ENCODE data around the gene AP1M1. TPM values are rescaled to one million over a fixed set of nuclear protein-coding genes. Genes with fewer than 3 reads are reported as not detected.

AP1M1 gene
- total RNA-seq, 4 donors from 2014 or later: 21.2 to 80.9 (median 32.7) TPM

- intact Hi-C loops (cut with DNase I; ENCODE audit: low total_unique reads): no loop called here
- DNase-seq: no peak
Observed at GRCh38 chr19:16155128-16155527, 42.6 kb upstream of the AP1M1 start.

GRCh38 chr19:16156904-16157303, 40.8 kb upstream of the AP1M1 start:
- no peaks in the 10 kb centered on the region for H3K36me3 ChIP-seq
- H3K9me3 ChIP-seq: no peaks in the 10 kb centered on the region
- intact Hi-C loops (cut with DNase I; ENCODE audit: low total_unique reads): no loop called here
- no peak for DNase-seq
- no peaks in the 10 kb centered on the region for H3K4me1 ChIP-seq
- no peak overlapping the region for H3K27ac ChIP-seq
- H3K4me3 ChIP-seq: no peak overlapping the region
- TF ChIP-seq CTCF (IDR thresholded peaks at IDR 0.05): no peak
- no peak for TF ChIP-seq POLR2A (IDR thresholded peaks at IDR 0.05)
- no peaks in the 10 kb centered on the region for H3K27me3 ChIP-seq

More at GRCh38 chr19:16155128-16155527, 42.6 kb upstream of the AP1M1 start:
- Histone ChIP-seq H3K36me3 (no peaks in the 10 kb centered on the region), H3K27me3 (no peaks in the 10 kb centered on the region), H3K4me3 (no peak overlapping the region), H3K4me1 (no peaks in the 10 kb centered on the region), H3K9me3 (no peaks in the 10 kb centered on the region), H3K27ac (no peak overlapping the region)
- TF ChIP-seq CTCF (IDR thresholded peaks at IDR 0.05) (no peak), POLR2A (IDR thresholded peaks at IDR 0.05) (no peak)

GRCh38 chr19:16157601-16158000, 40.1 kb upstream of the AP1M1 start:
- Histone ChIP-seq H3K27ac (no peak overlapping the region), H3K27me3 (no peaks in the 10 kb centered on the region), H3K36me3 (no peaks in the 10 kb centered on the region), H3K4me3 (no peak overlapping the region), H3K9me3 (no peaks in the 10 kb centered on the region), H3K4me1 (no peaks in the 10 kb centered on the region)
- TF ChIP-seq POLR2A (IDR thresholded peaks at IDR 0.05): no peak
- no peak for TF ChIP-seq CTCF (IDR thresholded peaks at IDR 0.05)
- intact Hi-C loops (cut with DNase I; ENCODE audit: low total_unique reads): no loop called here
- no peak for DNase-seq

- no peaks in the 10 kb centered on the region for H3K27me3 ChIP-seq
- H3K4me1 ChIP-seq: no peaks in the 10 kb centered on the region
- H3K27ac ChIP-seq: no peak overlapping the region
- DNase-seq: no peak
- H3K4me3 ChIP-seq: no peak overlapping the region
- intact Hi-C loops (cut with DNase I; ENCODE audit: low total_unique reads): no loop called here
- H3K9me3 ChIP-seq: no peaks in the 10 kb centered on the region
- H3K36me3 ChIP-seq: no peaks in the 10 kb centered on the region
- TF ChIP-seq CTCF (IDR thresholded peaks at IDR 0.05) (no peak), POLR2A (IDR thresholded peaks at IDR 0.05) (no peak)
Observed at GRCh38 chr19:16159655-16160054, 38.1 kb upstream of the AP1M1 start.

GRCh38 chr19:16160445-16160942, 37.2 kb upstream of the AP1M1 start:
- no peak overlapping the region for H3K4me3 ChIP-seq
- intact Hi-C loops (cut with DNase I; ENCODE audit: low total_unique reads): no loop called here

More at GRCh38 chr19:16160445-16160942, 37.2 kb upstream of the AP1M1 start:
- H3K36me3 ChIP-seq: no peaks in the 10 kb centered on the region
- no peaks in the 10 kb centered on the region for H3K9me3 ChIP-seq
- no peak overlapping the region for H3K27ac ChIP-seq
- H3K27me3 ChIP-seq: no peaks in the 10 kb centered on the region
- DNase-seq: no peak
- no peaks in the 10 kb centered on the region for H3K4me1 ChIP-seq
- TF ChIP-seq CTCF (IDR thresholded peaks at IDR 0.05) (no peak), POLR2A (IDR thresholded peaks at IDR 0.05) (no peak)

All from uterus (tissue), 4 donors.